Fibroblast of lung (primary cell): Measurements from ENCODE around the gene SCD5. TPM values are rescaled to one million over a fixed set of nuclear protein-coding genes. Genes with fewer than 3 reads are reported as not detected.
"Not testable (repeated sequence)": the region's sequence is repeated elsewhere in the genome, so short reads cannot be mapped to it uniquely, and the experiment has no call there.

Experiments
- DNase-seq, 2 donors: peaks; one replicate each; pipeline versions ENCODE4 v3.0.0 to v3.0.0-alpha.2; 2010; ENCODE audit warnings: low read depth in 2 of 2
- H2AFZ ChIP-seq: 2 replicates; pipeline ENCODE4 v1.5.1; 2012; ENCODE audit warnings: low read length, control low read depth, inconsistent platforms
- H3K27ac ChIP-seq: 2 replicates; pipeline ENCODE4 v1.5.1; 2011; ENCODE audit warnings: low read length, control low read depth; ENCODE audit not compliant: insufficient read depth
- H3K27me3 ChIP-seq: 2 replicates; pipeline ENCODE4 v1.5.1; 2011; ENCODE audit warnings: mild to moderate bottlenecking, low read length; ENCODE audit not compliant: control insufficient read depth, insufficient read depth
- H3K36me3 ChIP-seq: 2 replicates; pipeline ENCODE4 v1.5.1; 2011; ENCODE audit warnings: low read length; ENCODE audit not compliant: control insufficient read depth, insufficient read depth
- H3K4me1 ChIP-seq: 2 replicates; pipeline ENCODE4 v1.5.1; 2011; ENCODE audit warnings: low read length; ENCODE audit not compliant: control insufficient read depth, insufficient read depth; ENCODE audit errors: extremely low read depth
- H3K4me2 ChIP-seq: 2 replicates; pipeline ENCODE4 v1.5.1; 2011; ENCODE audit warnings: low read length, control low read depth; ENCODE audit not compliant: insufficient read depth; ENCODE audit errors: extremely low read depth
- H3K4me3 ChIP-seq, 4 experiments: fragments of 200-600 bp in 1 of 4; sonication (generic) in 1 of 4; replicated peaks in 1 of 4; 2 replicates each; pipeline ENCODE4 v1.5.1; 2011 to 2016; ENCODE audit warnings: low read length in 4 of 4, low read depth in 3 of 4, mild to moderate bottlenecking in 3 of 4, control low read depth in 2 of 4, inconsistent platforms in 1 of 4, mixed read lengths in 1 of 4; ENCODE audit not compliant: insufficient read depth in 1 of 4; ENCODE audit errors: control extremely low read depth in 1 of 4
- H3K79me2 ChIP-seq: 2 replicates; pipeline ENCODE4 v1.5.1; 2012; ENCODE audit warnings: mild to moderate bottlenecking, low read length, inconsistent platforms; ENCODE audit not compliant: control insufficient read depth, insufficient read depth
- H3K9ac ChIP-seq: 2 replicates; pipeline ENCODE4 v1.5.1; 2011; ENCODE audit warnings: mild to moderate bottlenecking, low read length, control low read depth; ENCODE audit not compliant: insufficient read depth
- H3K9me3 ChIP-seq: 2 replicates; pipeline ENCODE4 v1.5.1; 2012; ENCODE audit warnings: low read depth, low read length; ENCODE audit not compliant: control insufficient read depth, insufficient read depth
- H4K20me1 ChIP-seq: 2 replicates; pipeline ENCODE4 v1.5.1; 2011; ENCODE audit warnings: low read length; ENCODE audit not compliant: control insufficient read depth, insufficient read depth; ENCODE audit errors: extremely low read depth
- EZH2 ChIP-seq: IDR thresholded peaks from 2 replicates; pipeline ENCODE4 v1.5.1; 2012; ENCODE audit warnings: low read length, control low read depth, mild to moderate bottlenecking; ENCODE audit errors: missing control alignments
- polyA plus RNA-seq, 2 donors: library from polyadenylated mRNA; depleted of rRNA in 1 of 2; stranded (reverse) in 1 of 2; unstranded in 1 of 2; fragments of >200 nt; gene quantifications; 2 replicates each; pipeline ENCODE4 v1.2.1, GENCODE V29; 2011 to 2012; ENCODE audit warnings: missing spikeins in 1 of 2
- total RNA-seq: library from RNA; depleted of rRNA; stranded (reverse); fragments of >200 nt; gene quantifications from 2 replicates; pipeline ENCODE4 v1.2.1, GENCODE V29; 2014
- TF ChIP-seq, protein P1 (sequence below), 2 donors: IDR thresholded peaks in 1 of 2; conservative IDR thresholded peaks in 1 of 2; 1 replicate in 1 of 2; 2 replicates in 1 of 2; pipeline ENCODE4 v1.5.1; 2011 to 2012; ENCODE audit warnings: low read length in 2 of 2, control low read depth in 1 of 2, inconsistent platforms in 1 of 2, low read depth in 1 of 2, mild to moderate bottlenecking in 1 of 2

Gene SCD5
- total and polyA plus RNA-seq, 2 donors (not counting 1 experiment from before 2014, with no cell fraction given), result 4.9 to 11.4 TPM

DNA sequence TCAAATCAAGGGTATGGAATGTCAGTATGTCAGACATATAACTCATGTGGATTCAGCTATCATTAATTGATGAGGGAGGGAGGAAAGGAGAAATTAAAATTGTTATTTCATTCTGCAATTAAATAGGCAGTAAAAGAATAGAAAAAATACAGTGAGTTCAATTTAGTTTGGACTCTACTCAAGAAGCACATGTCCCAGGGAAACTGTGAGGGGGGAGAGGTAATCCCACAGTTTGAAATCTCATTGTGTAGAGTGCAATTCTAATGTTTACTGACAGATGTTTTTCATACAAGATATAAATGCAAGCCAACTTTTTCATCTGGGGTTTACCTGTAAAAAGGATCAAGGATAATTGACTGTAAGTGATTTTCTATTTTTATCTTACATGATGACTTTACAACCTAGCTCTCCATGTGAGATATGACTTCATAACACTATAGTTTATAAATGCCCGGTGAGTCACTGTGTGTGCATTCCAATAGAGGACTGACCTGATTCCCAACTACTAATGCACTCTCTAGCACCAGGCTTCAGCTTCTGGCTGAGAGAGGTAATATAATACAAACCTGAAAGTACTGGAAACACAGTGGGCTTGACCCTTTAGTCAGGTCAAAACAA, 35.2 kb upstream of the SCD5 start:
- no peak overlapping the region for H2AFZ ChIP-seq
- H4K20me1 ChIP-seq, result peaks cover 3% of the 10 kb centered on the region
- no peaks in the 10 kb centered on the region for H3K27me3 ChIP-seq
- H3K4me2 ChIP-seq, result no peak overlapping the region
- peak overlapping the region; percentile 65 for H3K27ac ChIP-seq
- H3K36me3 ChIP-seq, result peaks cover 8% of the 10 kb centered on the region
- no peak for TF ChIP-seq EZH2
- TF ChIP-seq, protein P1, sequence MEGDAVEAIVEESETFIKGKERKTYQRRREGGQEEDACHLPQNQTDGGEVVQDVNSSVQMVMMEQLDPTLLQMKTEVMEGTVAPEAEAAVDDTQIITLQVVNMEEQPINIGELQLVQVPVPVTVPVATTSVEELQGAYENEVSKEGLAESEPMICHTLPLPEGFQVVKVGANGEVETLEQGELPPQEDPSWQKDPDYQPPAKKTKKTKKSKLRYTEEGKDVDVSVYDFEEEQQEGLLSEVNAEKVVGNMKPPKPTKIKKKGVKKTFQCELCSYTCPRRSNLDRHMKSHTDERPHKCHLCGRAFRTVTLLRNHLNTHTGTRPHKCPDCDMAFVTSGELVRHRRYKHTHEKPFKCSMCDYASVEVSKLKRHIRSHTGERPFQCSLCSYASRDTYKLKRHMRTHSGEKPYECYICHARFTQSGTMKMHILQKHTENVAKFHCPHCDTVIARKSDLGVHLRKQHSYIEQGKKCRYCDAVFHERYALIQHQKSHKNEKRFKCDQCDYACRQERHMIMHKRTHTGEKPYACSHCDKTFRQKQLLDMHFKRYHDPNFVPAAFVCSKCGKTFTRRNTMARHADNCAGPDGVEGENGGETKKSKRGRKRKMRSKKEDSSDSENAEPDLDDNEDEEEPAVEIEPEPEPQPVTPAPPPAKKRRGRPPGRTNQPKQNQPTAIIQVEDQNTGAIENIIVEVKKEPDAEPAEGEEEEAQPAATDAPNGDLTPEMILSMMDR (conservative IDR thresholded peaks at IDR 0.05 in 1 of 2, IDR thresholded peaks at IDR 0.05 in 1 of 2; ENCODE audit: low read depth in 1 of 2, low read length in 2 of 2), result peak in 1 of 2 donors; percentile 14
- H3K4me1 ChIP-seq, result peaks cover 6% of the 10 kb centered on the region
- no peaks in the 10 kb centered on the region for H3K9me3 ChIP-seq
- peaks cover 7% of the 10 kb centered on the region for H3K79me2 ChIP-seq
- peak; percentile 86 to 88 for DNase-seq
- H3K9ac ChIP-seq, result no peak overlapping the region
- no peak overlapping the region for H3K4me3 ChIP-seq

DNA sequence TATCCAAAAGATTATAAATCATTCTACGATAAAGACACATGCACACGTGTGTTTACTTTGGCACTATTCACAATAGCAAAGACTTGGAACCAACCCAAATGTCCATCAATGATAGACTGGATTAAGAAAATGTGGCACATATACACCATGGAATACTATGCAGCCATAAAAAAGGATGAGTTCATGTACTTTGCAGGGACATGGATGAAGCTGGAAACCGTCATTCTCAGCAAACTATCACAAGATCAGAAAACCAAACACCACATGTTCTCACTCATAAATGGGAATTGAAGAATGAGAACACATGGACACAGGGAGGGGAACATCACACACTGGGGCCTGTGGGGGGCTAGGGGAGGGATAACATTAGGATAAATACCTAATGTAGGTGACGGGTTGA, 34.5 kb upstream of the SCD5 start:
- H3K27ac ChIP-seq, H3K9ac ChIP-seq, H3K9me3 ChIP-seq, H4K20me1 ChIP-seq, H3K4me3 ChIP-seq, H3K79me2 ChIP-seq, H3K4me2 ChIP-seq, H2AFZ ChIP-seq, H3K36me3 ChIP-seq, H3K4me1 ChIP-seq, DNase-seq, H3K27me3 ChIP-seq: not testable (repeated sequence)

DNA sequence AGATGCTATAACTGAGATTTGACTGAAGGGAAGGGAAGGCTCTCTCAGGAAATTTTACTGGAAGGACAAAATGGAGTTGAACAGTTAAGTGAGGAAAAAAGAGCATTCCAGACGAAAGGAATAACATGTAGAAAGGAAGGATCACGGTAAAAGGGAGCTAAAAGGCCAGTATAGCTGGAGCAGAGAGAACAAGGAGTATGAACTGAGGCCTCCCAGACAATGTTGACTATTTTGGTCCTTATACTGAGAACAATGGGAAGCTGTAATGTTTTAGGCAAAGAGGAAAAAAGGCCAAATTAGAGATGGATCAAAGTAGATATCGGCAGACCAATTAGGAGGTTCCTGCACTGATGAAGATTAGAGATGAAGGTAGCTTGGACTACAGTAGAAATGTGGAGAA, 26.8 kb upstream of the SCD5 start:
- Histone ChIP-seq H3K36me3 (peaks cover 22% of the 10 kb centered on the region), H3K27me3 (no peaks in the 10 kb centered on the region), H3K4me2 (no peak overlapping the region), H4K20me1 (no peaks in the 10 kb centered on the region), H3K9me3 (no peaks in the 10 kb centered on the region), H2AFZ (no peak overlapping the region), H3K4me3 (no peak overlapping the region), H3K4me1 (no peaks in the 10 kb centered on the region), H3K9ac (no peak overlapping the region), H3K27ac (no peak overlapping the region), H3K79me2 (no peaks in the 10 kb centered on the region)
- no peak for TF ChIP-seq EZH2
- TF ChIP-seq, protein P1 (conservative IDR thresholded peaks at IDR 0.05 in 1 of 2, IDR thresholded peaks at IDR 0.05 in 1 of 2; ENCODE audit: low read depth in 1 of 2, low read length in 2 of 2), result no peak
- no peak for DNase-seq
